Panc1 (cell line): Measurements from ENCODE around the gene CATSPER4. TPM values are rescaled to one million over a fixed set of nuclear protein-coding genes. Genes with fewer than 3 reads are reported as not detected.

Source experiments
- ATAC-seq: fragments of 200-7000 bp; cut with Tn5 transposase; 2 replicates; pipeline ENCODE4 v1.9.1; 2020; ENCODE audit warnings: mild to moderate bottlenecking, moderate library complexity
- BruUV-seq: library from RNA; stranded (reverse); fragments of 400-500 nt; replicated peaks from 2 replicates; lab custom pipeline; 2021; lab: Mats Ljungman, UMichigan
- CTCF ChIA-PET: fragments of 300-600 bp; sonication (Branson Sonifier 250); formaldehyde crosslinking; loops from one replicate; lab custom pipeline; 2022; ENCODE audit warnings: antibody characterized with exemption; lab: Charles Lee
- POLR2A ChIA-PET: fragments of 300-600 bp; sonication (Branson Sonifier 250); formaldehyde crosslinking; loops from one replicate; lab custom pipeline; 2022; ENCODE audit warnings: antibody characterized with exemption; lab: Charles Lee
- DNase-seq: peaks from one replicate; pipeline ENCODE4 v3.0.0-alpha.2; 2010; ENCODE audit warnings: low read depth, low spot score
- H3K27ac ChIP-seq: 2 replicates; pipeline ENCODE4 v1.5.1; 2011; ENCODE audit warnings: mild to moderate bottlenecking, low read length, inconsistent platforms
- H3K27me3 ChIP-seq: fragments of 200-500 bp; sonication (Bioruptor generic); 2 replicates; pipeline ENCODE4 v1.6.0; 2014; ENCODE audit warnings: low read length, inconsistent platforms; ENCODE audit not compliant: control insufficient read depth, insufficient read depth
- H3K36me3 ChIP-seq: fragments of 200-500 bp; sonication (Bioruptor generic); 2 replicates; pipeline ENCODE4 v1.5.1; 2014; ENCODE audit warnings: inconsistent platforms, mild to moderate bottlenecking, low read length, moderate library complexity; ENCODE audit not compliant: control insufficient read depth, insufficient read depth
- H3K4me1 ChIP-seq: 2 replicates; pipeline ENCODE4 v1.5.1; 2011; ENCODE audit warnings: inconsistent platforms, mild to moderate bottlenecking, low read length, moderate library complexity; ENCODE audit not compliant: control insufficient read depth, insufficient read depth
- H3K4me3 ChIP-seq, 2 experiments: 2 replicates each; pipeline ENCODE4 v1.5.1; 2011 to 2012; ENCODE audit warnings: low read depth in 2 of 2, low read length in 2 of 2, mild to moderate bottlenecking in 2 of 2, inconsistent platforms in 1 of 2, moderate library complexity in 1 of 2
- H3K9me3 ChIP-seq: fragments of 200-500 bp; sonication (Bioruptor generic); 2 replicates; pipeline ENCODE4 v1.5.1; 2014; ENCODE audit warnings: low read depth, mild to moderate bottlenecking, inconsistent platforms, low read length, moderate library complexity; ENCODE audit not compliant: control insufficient read depth, insufficient read depth
- CTCF ChIP-seq: fragments of 450-650 bp; IDR thresholded peaks from 2 replicates; pipeline ENCODE4 v1.5.1; 2017; ENCODE audit warnings: mild to moderate bottlenecking
- POLR2AphosphoS5 ChIP-seq: IDR thresholded peaks from 2 replicates; pipeline ENCODE4 v1.6.1; 2012; ENCODE audit warnings: mild to moderate bottlenecking, low read depth, low read length, moderate library complexity
- SIN3A ChIP-seq: IDR thresholded peaks from 2 replicates; pipeline ENCODE4 v1.6.1; 2012; ENCODE audit warnings: low read depth, mild to moderate bottlenecking, low read length, moderate library complexity, borderline replicate concordance; ENCODE audit not compliant: insufficient read depth
- TCF7L2 ChIP-seq: IDR thresholded peaks from 2 replicates; pipeline ENCODE4 v1.6.1; 2011; ENCODE audit warnings: mild to moderate bottlenecking, low read depth, low read length, inconsistent platforms
- in situ Hi-C: cut with HindIII; loops from 2 replicates; pipeline ENCODE4 v1.10.0; 2016; ENCODE audit warnings: low sequenced_read_pairs, low pct_unique_long_range_greater_than_20kb
- intact Hi-C: fragments of 100-400 bp; cut with micrococcal nuclease; formaldehyde crosslinking; loops from one replicate; pipeline ENCODE4 v1.10.0; 2022; ENCODE audit not compliant: unreplicated experiment
- total RNA-seq: library from RNA; stranded (reverse); gene quantifications from one replicate; pipeline ENCODE4 v1.2.1, GENCODE V29; 2021; ENCODE audit not compliant: unreplicated experiment
- TF ChIP-seq, protein P1 (sequence below), 2 experiments: IDR thresholded peaks; 2 replicates each; pipeline ENCODE4 v1.6.1; 2011 to 2012; ENCODE audit warnings: low read depth in 2 of 2, control low read depth in 1 of 2, low read length in 1 of 2, mild to moderate bottlenecking in 1 of 2, moderate library complexity in 1 of 2; ENCODE audit not compliant: insufficient read depth in 1 of 2

The CATSPER4 gene
- total RNA-seq, 1 experiment from 2014 or later, result not detected

DNA sequence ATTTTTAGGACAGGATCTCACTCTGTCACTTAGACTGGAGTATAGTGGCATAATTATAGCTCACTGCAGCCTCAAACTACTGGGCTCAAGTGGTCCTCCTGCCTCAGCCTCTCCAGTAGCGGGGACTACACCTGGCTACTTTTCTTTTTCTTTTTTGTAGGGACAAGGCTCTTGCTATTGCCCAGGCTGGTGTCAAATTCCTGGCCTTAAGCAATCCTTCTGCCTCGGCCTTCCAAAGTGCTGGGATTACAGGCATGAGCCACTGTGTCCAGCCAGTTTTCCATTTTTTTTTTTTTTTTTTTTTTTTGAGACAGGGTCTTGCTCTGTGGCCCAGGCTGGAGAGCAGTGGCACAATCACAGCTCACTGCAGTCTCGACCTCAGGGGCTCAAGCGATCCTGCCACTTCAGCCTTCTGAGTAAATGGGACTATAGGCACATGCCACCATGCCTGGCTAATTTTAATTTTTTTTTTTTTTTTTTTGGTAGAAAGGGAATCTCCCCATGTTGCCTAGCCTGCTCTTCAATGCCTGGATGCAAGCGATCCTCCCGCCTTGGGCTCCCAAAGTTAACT is 23.0 kb downstream of the CATSPER4 start:
- no peak overlapping the region for H3K27ac ChIP-seq
- H3K4me1 ChIP-seq, result no peaks in the 10 kb centered on the region
- BruUV-seq, result no TSS peak
- H3K36me3 ChIP-seq, result no peaks in the 10 kb centered on the region
- TF ChIP-seq, protein P1, sequence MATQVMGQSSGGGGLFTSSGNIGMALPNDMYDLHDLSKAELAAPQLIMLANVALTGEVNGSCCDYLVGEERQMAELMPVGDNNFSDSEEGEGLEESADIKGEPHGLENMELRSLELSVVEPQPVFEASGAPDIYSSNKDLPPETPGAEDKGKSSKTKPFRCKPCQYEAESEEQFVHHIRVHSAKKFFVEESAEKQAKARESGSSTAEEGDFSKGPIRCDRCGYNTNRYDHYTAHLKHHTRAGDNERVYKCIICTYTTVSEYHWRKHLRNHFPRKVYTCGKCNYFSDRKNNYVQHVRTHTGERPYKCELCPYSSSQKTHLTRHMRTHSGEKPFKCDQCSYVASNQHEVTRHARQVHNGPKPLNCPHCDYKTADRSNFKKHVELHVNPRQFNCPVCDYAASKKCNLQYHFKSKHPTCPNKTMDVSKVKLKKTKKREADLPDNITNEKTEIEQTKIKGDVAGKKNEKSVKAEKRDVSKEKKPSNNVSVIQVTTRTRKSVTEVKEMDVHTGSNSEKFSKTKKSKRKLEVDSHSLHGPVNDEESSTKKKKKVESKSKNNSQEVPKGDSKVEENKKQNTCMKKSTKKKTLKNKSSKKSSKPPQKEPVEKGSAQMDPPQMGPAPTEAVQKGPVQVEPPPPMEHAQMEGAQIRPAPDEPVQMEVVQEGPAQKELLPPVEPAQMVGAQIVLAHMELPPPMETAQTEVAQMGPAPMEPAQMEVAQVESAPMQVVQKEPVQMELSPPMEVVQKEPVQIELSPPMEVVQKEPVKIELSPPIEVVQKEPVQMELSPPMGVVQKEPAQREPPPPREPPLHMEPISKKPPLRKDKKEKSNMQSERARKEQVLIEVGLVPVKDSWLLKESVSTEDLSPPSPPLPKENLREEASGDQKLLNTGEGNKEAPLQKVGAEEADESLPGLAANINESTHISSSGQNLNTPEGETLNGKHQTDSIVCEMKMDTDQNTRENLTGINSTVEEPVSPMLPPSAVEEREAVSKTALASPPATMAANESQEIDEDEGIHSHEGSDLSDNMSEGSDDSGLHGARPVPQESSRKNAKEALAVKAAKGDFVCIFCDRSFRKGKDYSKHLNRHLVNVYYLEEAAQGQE (IDR thresholded peaks at IDR 0.05; ENCODE audit: insufficient read depth in 1 of 2, low read depth in 2 of 2, low read length in 1 of 2), result no peak
- TF ChIP-seq POLR2AphosphoS5 (no peak), SIN3A (no peak), CTCF (no peak), TCF7L2 (no peak)
- intact Hi-C loops, result no loop called here
- CTCF ChIA-PET, result no interaction called here
- H3K9me3 ChIP-seq, result no peaks in the 10 kb centered on the region
- H3K27me3 ChIP-seq, result no peaks in the 10 kb centered on the region
- no peak for ATAC-seq
- no peak for DNase-seq
- no peak overlapping the region for H3K4me3 ChIP-seq
- in situ Hi-C loops, result no loop called here
- POLR2A ChIA-PET, result interaction anchor here (0.6 kb wide), 1 partner anchor 175 kb away, joined by 8 read pairs; no protein-coding TSS in a partner anchor

- ATAC-seq (no peak), DNase-seq (no peak)
- no peaks in the 10 kb centered on the region for H3K9me3 ChIP-seq
- POLR2A ChIA-PET, result interaction anchor here (0.6 kb wide), 2 partner anchors 19 to 32 kb away, joined by 3 to 4 read pairs; no protein-coding TSS in a partner anchor
- CTCF ChIA-PET, result no interaction called here
- H3K27me3 ChIP-seq, result no peaks in the 10 kb centered on the region
- intact Hi-C loops, result no loop called here
- H3K27ac ChIP-seq, result no peak overlapping the region
- in situ Hi-C loops, result no loop called here
- TF ChIP-seq POLR2AphosphoS5 (no peak), CTCF (no peak), SIN3A (no peak), TCF7L2 (no peak)
- TF ChIP-seq, protein P1 (IDR thresholded peaks at IDR 0.05; ENCODE audit: insufficient read depth in 1 of 2, low read depth in 2 of 2, low read length in 1 of 2), result no peak
- H3K36me3 ChIP-seq, result no peaks in the 10 kb centered on the region
- H3K4me1 ChIP-seq, result no peaks in the 10 kb centered on the region; the same call in 1 of the 2 replicates
- BruUV-seq, result no TSS peak
- no peak overlapping the region for H3K4me3 ChIP-seq
These were observed 24.8 kb downstream of the CATSPER4 start for GRCh38 chr1:26215246-26215645.
